GM04503 (cell line): ENCODE measurements around the gene HAND2.
A peak's percentile ranks its signal among the peaks of the same experiment; 100 is the strongest.

ENCODE experiments used
- DNase-seq: peaks from one replicate; pipeline ENCODE4 v3.0.0-alpha.2; 2012; ENCODE audit warnings: low read depth

Gene HAND2

DNA sequence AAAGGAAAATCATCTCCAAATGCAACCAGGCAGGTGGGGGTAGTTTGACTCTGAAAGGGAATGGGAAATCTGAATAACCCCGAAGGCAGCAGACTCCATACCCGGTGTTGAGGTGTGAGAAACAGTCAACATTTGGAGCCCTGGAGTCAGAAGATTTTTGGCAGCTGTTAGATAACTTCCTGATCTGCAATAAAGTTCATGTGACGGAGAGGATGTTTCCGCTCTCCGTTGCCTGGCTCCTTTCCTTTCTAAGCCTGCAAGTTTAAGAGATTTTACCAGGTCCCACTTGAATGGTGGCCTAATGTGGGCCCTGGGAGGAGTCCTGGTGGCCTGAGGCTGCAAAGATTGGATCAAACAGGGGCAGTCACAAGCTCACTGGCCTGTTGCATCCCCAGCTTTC is 27.7 kb downstream of the HAND2 start:
- no peak for DNase-seq

- no peak for DNase-seq
These were observed 28.4 kb downstream of the HAND2 start for GRCh38 chr4:173501592-173502150.

DNA sequence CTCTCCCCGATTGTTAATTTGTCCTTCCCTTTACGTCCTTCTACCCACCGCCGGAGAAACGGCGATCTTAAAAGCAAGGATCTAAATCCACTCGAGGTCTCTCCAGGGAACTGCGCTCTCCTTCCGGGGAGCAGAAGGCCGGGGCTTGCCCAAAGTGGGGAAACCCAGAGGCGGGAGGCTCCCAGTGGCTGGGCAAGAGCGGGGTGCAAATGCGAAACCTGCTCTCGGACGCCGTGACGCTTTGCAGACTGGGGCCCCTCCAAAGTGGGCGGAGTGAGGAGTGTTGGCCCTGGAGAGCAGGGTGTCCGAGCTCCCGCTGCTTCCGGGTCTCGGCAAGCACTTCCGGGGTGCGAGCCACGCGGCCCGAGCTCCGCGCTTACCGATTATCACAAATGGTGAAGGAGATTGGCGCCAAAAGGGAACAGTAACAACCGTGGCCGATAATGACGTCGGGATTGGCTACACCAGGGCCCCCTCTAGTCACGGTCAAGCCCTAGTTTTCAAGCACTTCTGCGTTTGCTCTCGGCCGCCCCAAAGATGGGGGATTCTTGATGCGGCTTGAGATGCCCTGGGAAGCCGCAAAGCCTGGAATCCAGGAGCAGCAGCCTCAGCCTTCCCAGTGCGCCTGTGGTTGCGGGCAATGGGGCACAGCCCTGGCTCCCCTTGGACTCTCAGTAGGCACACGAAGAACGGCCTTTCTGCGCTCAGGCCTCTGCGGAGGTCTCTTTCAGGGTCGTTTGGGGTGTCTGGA is 29.0 kb downstream of the HAND2 start:
- DNase-seq: no peak

DNA sequence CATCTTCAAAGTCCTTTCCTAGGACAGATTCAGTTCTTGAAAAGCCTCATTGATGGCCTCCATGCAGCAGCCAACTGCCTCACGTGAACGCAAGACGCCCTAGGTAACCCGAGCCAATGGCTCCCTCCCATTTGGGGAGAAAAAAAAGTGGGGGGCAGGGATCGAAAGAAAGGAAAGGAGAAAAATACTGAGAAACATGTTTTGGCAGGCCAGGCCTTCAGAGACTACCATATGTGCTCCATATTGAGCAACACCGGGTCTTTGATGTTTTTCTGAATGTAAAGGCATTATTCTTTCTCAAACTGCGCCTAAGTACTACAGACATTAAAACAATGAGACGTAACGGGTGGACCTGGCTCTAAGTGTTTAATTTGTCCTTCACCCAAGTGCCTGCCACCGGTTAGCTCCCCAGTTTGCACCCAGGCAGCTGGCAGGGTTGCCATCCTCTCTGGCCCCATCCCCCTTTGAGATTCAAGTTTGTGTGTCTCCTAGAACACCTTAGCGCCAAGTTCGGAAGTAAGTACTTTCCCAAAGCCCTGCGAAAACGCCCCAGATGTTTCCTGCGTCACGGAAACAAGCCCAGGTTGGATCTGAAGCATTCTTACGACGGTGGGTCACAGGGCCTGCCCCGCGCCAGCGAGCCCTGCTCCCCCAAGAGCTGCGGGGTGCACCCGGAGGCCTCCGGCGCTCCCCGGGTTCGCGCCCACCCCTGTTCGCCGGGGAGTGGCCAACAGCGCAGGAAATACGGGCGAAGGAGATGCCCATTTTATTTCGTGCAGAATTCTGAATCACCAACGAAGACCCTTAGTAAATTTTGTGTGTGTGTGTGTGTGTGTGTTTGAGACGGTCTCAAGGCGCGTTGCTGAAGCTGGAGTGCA is 30.1 kb downstream of the HAND2 start:
- DNase-seq: no peak

DNA sequence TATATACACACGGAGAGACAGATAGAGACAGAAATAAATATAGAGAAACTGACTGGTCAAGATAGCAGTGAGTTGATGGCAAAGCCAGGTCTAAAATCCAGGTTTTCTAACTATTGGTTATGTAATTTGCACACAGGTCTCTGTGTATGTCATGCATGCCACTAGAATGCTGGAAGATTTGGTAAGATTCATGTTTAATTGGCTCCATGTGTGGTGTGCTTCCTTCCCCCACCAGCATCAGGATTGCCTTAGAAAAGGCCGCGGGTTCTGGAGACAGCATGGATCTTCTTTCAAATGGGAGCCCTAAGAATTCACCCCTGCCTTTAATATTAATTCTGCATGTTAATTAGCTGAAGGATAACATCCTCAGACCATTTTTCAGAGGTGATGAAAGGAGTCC is 31.3 kb downstream of the HAND2 start:
- no peak for DNase-seq

DNA sequence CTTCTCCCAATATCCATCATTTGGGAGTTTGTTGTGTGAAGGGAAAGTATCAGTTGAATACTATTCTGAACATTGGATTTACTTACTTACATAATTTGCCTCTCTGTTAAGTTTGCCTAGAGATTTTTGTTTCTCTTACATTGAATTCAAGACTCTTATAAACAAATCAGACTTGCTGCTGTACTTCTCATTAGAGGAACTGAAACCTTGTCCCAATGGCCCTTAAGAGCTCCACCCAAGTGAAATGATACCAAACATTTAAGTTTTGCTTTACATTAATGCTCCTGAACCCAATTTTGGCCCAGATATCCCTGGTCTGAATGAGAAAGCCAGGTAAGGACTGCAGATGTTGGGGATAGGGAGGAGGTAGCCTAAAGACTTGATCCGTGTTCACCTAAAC is 32.0 kb downstream of the HAND2 start:
- no peak for DNase-seq

GRCh38 chr4:173494013-173494970 is 35.7 kb downstream of the HAND2 start:
- DNase-seq: no peak

- no peak for DNase-seq
These were observed 37.0 kb downstream of the HAND2 start for GRCh38 chr4:173493041-173493440.

DNA sequence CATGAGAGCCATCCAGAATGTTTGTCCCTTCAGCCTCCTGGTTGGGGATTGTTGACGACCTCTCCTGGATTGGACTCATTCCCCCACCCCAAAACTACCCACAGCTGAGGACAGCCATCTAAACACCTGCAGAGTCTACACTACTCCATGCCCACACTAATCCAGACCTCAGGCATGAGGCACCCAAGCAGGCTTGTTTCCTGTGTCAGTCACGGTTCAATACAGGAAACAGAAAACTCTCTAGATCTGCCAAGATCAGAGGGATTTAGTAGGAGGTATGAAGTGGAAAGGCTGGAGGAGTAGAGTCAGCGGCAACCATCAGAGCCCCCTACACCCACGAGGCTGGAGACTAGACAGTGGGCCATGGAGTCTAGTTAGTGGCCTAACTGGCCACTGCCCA is 37.7 kb downstream of the HAND2 start:
- no peak for DNase-seq

DNA sequence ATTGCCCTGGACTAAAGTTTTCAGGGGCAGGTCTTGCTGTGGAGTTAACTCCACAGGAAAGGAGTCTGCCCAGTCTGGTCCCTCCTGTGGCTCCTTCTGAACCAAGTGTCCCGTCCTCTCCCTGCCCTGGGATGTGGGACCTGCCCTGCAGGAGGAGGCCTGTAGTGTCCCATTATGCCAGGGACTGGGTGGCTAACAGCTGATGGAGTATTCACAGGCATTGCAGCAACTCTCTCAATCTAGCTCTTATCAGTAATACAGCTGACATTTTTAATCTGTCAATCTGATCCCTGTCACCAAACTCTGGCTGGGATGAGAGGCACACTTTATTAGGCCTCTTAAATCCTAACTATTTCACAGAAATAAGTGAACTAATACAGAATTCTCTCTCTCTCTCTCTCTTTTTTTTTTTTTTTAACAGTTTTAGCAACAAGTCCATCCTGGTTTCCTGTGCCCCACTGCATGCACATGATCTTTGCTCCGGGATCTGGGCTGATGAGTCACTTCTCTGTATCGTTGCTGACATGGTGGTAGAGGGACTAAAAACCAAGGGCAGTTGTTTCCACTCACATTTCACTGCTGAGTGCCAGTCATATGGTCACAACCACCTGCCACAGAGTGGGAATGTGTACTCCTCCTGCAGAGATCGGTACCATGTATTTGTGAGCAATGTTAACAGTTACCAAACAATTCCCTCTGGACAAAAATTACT is 39.1 kb downstream of the HAND2 start:
- peak; percentile 50 for DNase-seq

DNA sequence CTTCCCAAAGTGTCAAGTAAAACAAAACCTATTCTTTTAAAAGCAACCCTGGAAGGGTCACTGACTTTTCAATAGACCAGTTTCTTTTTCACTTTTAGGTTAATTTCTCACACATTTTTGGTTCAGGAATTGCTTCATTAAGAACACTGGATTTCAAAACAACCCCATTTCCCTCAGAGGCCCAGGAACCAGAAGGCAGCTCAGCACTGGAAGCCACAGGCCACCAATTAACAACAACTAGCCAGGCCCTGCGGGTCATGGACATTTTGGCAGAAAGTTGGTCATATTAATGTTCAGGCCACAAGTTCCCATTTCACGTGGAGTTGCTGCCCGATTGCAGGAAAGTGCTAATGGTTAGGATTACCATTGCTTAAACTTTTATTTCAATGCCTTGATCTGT is 39.8 kb downstream of the HAND2 start:
- no peak for DNase-seq

DNA sequence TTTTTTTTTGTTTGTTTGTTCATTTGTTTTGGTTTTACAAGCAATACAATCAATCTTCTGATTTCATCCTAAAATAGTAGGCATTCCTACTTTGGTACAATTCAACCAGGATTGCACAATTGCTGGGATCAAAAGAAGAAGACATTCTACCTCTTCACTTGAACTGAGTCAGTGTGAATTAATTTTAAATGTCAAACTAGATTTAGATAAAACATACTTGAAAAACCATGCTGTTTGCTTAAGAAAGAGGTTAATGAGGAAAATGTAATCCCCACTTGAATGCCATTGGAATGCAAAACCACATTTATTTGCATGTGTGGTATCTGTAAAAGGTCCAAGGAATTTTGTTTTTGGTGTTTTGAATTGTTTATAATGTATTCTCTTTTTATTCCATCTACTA is 40.5 kb downstream of the HAND2 start:
- DNase-seq: peak; percentile 92

DNA sequence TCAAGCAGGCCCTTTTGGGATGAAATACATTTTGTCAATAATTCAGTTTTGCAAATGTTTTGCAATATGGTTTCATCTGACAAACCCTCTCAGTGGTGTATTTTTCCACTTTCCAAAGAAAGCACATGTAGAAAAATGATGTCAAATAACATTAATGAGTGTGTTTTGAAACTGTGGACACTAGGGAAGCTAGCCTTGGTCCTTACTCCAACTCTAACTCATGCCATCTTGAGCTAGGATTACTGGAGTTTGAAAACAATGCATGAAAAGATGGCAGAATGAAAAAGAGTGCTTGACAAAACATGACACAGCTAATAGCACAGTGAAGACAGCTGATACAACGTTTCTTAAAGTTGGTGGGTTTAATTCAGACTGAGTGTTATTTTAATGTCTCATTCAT is 41.4 kb downstream of the HAND2 start:
- DNase-seq: no peak

GRCh38 chr4:173488074-173488473 is 42.0 kb downstream of the HAND2 start:
- no peak for DNase-seq

GRCh38 chr4:173486714-173487392 is 43.2 kb downstream of the HAND2 start:
- DNase-seq: no peak

- no peak for DNase-seq
These were observed 44.9 kb downstream of the HAND2 start for GRCh38 chr4:173485164-173485563.

DNA sequence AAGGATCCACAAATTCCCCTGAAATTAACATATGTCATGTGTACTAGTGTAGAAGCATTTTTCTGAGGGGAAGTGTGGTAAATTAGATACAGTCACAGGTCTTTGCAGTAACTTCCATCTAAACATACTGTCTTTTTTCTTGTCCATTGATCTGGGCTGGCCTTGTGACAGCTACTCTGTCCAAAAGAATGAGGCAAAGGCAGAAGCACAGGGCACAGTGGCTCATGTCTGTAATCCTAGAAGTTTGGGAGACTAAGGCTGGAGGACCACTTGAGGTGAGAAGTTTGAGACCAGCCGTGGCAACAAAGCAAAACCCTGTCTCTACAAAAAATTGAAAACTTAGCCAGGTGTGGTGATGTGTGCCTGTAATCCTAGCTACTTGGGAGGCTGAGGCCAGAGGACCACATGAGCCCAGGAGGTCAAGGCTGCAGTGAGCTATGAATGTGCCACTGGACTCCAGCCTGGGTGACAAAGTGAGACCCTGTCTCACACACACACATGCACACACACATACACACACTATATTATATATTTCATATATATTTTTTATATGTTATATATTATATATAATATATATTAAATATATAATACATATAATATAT is 47.6 kb downstream of the HAND2 start:
- no peak for DNase-seq

GRCh38 chr4:173478913-173479283 is 51.1 kb downstream of the HAND2 start:
- no peak for DNase-seq

DNA sequence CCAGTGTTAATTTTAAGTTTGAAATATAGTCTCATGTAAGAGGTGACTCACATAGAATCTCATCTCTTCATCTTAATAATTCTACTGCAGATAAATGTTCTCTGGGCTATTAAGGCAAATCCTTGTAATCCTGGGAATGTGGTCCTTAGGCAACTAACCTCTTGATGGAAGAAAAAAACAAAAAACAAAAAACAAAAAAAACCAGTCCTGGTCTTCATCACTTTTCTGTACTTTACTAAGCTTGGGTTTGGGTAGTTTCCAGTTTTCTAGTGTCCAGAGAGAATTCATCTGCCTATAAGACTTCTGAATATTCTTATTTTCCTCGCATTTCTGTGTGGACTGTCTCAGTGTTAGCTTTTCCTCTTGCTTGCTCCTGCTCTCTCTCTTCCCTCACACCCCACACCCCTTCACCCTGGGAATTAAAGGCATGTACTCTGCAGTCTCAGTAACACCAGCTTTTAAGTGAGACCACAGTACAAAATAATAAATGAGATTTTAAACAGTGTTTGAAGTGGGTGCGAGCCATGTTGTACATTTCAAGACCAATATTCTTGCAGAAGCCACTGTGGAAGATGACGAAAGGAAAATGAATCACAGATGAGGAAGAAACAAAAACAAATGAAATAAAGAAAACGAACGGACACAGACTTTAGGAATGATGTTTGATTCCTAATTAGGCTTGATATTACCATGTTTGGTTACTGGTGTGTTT is 51.7 kb downstream of the HAND2 start:
- DNase-seq: peak; percentile 49

DNA sequence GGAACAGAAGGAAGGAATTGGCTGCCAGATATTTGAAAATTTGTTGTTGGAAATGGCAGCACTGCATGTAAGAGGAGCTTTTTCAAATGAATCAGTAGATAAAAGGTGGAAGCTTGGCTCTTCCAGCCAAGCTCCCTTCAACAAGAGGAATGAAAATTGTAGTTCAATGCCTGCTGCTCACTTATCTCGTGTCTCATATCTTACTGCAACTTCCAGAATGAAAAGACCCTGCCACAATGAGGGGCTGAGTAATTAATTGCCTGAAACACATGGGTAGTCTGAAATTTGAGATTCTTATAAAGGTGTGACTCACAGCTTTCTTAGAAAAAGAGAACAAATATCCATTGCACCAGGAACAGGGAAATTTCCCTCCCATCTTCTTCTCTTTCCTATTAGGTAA is 53.0 kb downstream of the HAND2 start:
- DNase-seq: no peak
